GM19193 (cell line): ENCODE results near the gene JAG1.

Experiments used
- POLR2A ChIP-seq: IDR thresholded peaks from 4 replicates; pipeline ENCODE4 v1.6.1; 2011; ENCODE audit not compliant: insufficient read depth, insufficient read length; ENCODE audit errors: extremely low read depth

The JAG1 gene

GRCh38 chr20:10680571-10680970 is 6.8 kb upstream of the JAG1 start:
- no peak for TF ChIP-seq POLR2A

DNA sequence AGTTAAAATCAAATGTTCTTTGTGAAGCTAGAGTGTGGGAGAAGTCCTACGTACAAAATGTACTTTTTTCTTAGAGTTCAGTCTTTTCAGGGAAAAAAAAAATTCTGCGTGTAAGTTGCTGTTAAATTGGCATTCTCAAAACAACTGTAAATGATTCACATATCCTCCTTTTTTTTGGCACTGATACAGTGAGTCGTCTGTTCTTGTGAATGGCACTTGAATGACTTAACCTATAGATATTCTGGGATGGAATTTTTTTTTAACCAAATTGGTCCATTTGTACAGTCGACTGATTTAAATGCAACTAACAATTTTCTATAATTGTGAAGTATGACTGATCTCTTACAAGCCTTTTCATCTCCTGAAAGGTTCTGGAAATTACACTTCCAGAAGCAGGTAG is 5.5 kb upstream of the JAG1 start:
- TF ChIP-seq POLR2A: no peak

DNA sequence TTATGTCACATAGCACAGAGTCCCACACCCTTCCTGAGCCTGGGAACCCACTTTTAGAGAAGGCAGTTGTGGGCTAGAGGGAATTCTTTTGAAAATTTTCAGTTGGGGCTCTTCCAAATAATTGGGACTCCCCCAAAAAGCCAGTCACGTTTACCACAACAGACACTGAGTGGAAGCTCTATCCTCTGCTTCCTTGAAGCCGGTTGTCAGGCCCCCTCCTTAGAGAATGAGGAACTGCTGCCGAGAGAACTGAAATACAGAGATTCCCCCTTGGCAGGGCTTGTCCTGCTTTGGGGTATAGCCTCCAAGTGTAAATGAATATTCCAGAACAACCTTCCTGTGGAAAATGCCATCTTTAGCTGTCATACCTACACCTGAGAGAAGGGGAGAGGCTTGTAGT is 2.7 kb upstream of the JAG1 start:
- TF ChIP-seq POLR2A: no peak

GRCh38 chr20:10675450-10675848 is 1.6 kb upstream of the JAG1 start:
- no peak for TF ChIP-seq POLR2A

- no peak for TF ChIP-seq POLR2A
Measured at GRCh38 chr20:10674684-10675449, 1.1 kb upstream of the JAG1 start.

GRCh38 chr20:10673176-10673841 is 490 bp downstream of the JAG1 start:
- TF ChIP-seq POLR2A: no peak

GRCh38 chr20:10672624-10673127 is 1.1 kb downstream of the JAG1 start:
- TF ChIP-seq POLR2A: no peak

DNA sequence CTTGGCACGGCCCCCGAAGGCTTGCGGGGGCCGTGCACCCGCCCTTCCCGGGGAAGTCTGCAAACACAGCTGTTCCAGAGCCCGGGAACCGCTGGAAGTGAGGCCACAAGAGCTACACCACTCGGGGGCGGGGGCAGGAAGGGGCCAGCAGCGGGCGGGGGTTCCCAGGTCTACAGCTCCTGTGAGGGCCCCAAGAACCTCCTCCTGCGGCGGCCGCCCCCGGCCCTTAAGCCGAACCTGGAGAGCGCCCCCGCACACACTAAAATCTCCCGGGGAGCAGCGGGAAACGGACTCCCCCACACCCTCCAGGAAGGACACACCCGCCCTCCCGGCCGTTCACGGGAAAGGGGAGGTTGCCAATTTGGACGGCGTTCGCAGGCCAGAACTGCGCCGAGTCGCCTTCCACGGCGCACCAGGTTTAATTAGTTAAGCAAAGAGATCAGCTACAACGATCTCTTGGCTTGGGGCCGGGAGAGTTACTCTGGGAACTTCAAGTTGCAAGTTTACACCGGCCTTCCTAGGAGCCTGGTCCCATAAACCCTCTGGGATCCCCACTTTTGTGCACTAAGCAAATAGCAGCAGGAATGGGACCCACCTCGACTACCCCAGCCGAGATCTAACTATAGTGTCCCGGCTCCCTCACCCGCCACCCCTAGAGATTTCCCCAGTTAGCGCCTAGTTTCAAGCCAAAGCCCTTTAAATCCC is 1.7 kb downstream of the JAG1 start:
- no peak for TF ChIP-seq POLR2A

DNA sequence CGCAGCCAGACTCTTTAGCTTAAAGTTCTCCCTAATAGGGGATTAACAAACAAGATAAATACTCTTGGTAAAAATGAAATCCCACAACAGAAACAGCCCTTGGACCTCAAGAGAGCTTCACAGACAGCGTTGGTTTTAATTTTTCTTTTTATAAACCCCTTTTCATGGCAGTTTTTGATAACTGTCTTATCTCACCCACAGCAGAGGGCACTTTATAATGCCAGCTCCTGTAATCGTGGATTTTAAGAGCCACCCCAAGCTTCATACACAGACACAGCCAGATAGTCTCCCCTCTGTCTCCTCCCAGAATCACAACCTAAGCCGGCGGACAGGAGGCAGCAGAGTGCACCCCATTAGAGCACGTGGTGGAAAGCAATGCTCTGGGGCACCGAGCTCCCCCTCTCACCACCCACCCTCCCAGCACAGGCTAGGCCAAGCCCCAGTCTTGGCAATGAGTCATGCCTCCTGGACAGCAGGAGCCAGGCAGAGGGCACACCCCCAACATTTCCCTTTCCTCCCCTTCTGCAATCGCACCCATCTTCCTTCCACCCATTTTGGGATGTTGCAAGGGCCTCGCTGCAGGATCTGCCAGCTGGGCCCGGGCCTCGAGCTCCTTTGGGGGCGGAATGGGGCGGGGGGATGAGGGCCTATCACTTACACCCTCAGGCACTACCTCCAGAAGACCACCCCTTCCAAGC is 2.4 kb downstream of the JAG1 start:
- no peak for TF ChIP-seq POLR2A

GRCh38 chr20:10670501-10671220 is 3.1 kb downstream of the JAG1 start:
- no peak for TF ChIP-seq POLR2A

- no peak for TF ChIP-seq POLR2A
Measured at GRCh38 chr20:10669843-10670446, 3.9 kb downstream of the JAG1 start.

GRCh38 chr20:10668677-10669368 is 5.0 kb downstream of the JAG1 start:
- TF ChIP-seq POLR2A: no peak

- no peak for TF ChIP-seq POLR2A
Measured at GRCh38 chr20:10667560-10668167, 6.1 kb downstream of the JAG1 start.
